Nephron progenitor cell (in vitro differentiated cells): ENCODE measurements around the gene PLBD1.

Experiments used
- DNase-seq: peaks from one replicate; pipeline ENCODE4 v3.0.0; 2021
- H3K27ac Mint-ChIP-seq: 2 replicates; pipeline ENCODE4 v1.8.0; 2021; ENCODE audit warnings: mild to moderate bottlenecking, moderate library complexity, mixed read lengths
- H3K27me3 Mint-ChIP-seq: 2 replicates; pipeline ENCODE4 v1.8.0; 2021; ENCODE audit warnings: mild to moderate bottlenecking, low read depth, mixed read lengths; ENCODE audit not compliant: poor library complexity
- H3K36me3 Mint-ChIP-seq: 2 replicates; pipeline ENCODE4 v1.8.0; 2021; ENCODE audit warnings: low read depth, mixed read lengths
- H3K4me1 Mint-ChIP-seq: 2 replicates; pipeline ENCODE4 v1.8.0; 2021; ENCODE audit warnings: mixed read lengths
- H3K4me3 Mint-ChIP-seq: 2 replicates; pipeline ENCODE4 v1.8.0; 2021; ENCODE audit warnings: mild to moderate bottlenecking, moderate library complexity, mixed read lengths
- H3K9me3 Mint-ChIP-seq: 2 replicates; pipeline ENCODE4 v1.8.0; 2021; ENCODE audit warnings: mild to moderate bottlenecking, moderate library complexity, mixed read lengths
- TF ChIP-seq, protein P1 (sequence below): fragments of 200-600 bp; sonication (generic); IDR thresholded peaks from 2 replicates; pipeline ENCODE4 v1.5.0; 2021; ENCODE audit warnings: antibody characterized with exemption

Gene PLBD1

DNA sequence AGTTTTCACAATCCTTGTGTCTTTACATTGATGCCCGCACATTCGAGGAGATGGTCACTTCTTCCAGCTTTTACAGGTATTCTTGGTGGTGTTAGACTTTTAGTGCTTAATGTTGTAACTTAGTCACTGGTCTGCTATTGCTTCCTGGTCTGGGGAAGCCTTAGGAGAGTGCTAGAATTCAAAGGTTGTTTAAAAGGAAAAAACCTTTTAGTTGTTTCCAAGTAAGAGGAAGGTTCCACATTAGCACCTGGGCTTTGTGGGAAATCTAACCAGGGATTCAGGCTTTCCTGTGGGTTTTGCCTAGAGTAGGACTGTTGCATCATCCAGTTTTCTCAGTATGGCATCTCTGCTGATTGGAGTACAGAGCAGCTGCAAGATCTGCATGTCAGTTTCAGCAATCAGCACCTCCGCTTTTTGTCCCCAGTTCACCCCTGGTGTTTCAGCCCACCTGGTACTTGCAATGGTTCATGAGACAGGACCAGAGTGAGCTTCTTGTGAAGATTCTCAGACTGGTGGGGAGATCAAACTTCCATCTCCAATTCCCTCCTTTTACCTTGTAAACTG, 44.0 kb upstream of the PLBD1 start:
- Mint-ChIP-seq H3K36me3 (peaks cover 23% of the 10 kb centered on the region), H3K9me3 (peaks cover 47% of the 10 kb centered on the region), H3K4me1 (no peaks in the 10 kb centered on the region), H3K4me3 (no peak overlapping the region), H3K27ac (no peak overlapping the region), H3K27me3 (no peaks in the 10 kb centered on the region)
- TF ChIP-seq, protein P1, sequence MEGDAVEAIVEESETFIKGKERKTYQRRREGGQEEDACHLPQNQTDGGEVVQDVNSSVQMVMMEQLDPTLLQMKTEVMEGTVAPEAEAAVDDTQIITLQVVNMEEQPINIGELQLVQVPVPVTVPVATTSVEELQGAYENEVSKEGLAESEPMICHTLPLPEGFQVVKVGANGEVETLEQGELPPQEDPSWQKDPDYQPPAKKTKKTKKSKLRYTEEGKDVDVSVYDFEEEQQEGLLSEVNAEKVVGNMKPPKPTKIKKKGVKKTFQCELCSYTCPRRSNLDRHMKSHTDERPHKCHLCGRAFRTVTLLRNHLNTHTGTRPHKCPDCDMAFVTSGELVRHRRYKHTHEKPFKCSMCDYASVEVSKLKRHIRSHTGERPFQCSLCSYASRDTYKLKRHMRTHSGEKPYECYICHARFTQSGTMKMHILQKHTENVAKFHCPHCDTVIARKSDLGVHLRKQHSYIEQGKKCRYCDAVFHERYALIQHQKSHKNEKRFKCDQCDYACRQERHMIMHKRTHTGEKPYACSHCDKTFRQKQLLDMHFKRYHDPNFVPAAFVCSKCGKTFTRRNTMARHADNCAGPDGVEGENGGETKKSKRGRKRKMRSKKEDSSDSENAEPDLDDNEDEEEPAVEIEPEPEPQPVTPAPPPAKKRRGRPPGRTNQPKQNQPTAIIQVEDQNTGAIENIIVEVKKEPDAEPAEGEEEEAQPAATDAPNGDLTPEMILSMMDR = no peak
- DNase-seq = no peak

- Mint-ChIP-seq H3K36me3 (peaks cover 34% of the 10 kb centered on the region), H3K27me3 (peaks cover 3% of the 10 kb centered on the region), H3K9me3 (peaks cover 84% of the 10 kb centered on the region), H3K4me3 (no peak overlapping the region), H3K4me1 (no peaks in the 10 kb centered on the region), H3K27ac (no peak overlapping the region)
- DNase-seq = no peak
- TF ChIP-seq, protein P1 = no peak
These were observed 39.9 kb upstream of the PLBD1 start for GRCh38 chr12:14607568-14607967.

DNA sequence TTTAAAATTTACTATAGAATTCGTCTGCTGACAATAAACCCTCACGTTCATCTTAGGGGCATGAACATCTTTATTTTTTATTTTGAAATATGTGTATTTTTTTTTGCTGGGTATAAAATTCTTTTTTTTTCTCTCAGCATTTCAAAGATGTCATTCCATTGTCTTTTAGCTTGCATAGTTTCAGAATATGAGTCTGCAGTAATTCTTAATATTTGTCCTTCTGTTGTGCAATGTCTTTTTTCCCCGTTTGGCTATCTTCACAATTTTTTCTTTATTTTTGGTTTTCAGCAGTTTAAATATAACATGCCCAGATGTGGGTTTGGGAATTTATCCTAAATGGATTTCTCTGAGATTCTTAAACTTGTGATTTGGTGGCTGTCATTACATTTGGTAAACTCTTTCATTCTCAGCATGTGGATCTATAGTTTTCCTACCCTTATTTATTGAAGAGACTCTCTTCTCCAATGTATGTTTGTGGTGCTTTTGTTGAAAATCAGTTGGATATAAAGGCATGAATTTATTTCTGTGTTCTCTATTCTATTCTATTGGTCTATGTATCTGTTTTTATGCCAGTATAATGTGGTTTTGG, 37.8 kb upstream of the PLBD1 start:
- H3K4me3 Mint-ChIP-seq = no peak overlapping the region
- H3K9me3 Mint-ChIP-seq = peaks cover 78% of the 10 kb centered on the region
- peaks cover 25% of the 10 kb centered on the region for H3K36me3 Mint-ChIP-seq
- no peak for DNase-seq
- TF ChIP-seq, protein P1 = no peak
- H3K27me3 Mint-ChIP-seq = peaks cover 3% of the 10 kb centered on the region
- H3K27ac Mint-ChIP-seq = no peak overlapping the region
- no peaks in the 10 kb centered on the region for H3K4me1 Mint-ChIP-seq

DNA sequence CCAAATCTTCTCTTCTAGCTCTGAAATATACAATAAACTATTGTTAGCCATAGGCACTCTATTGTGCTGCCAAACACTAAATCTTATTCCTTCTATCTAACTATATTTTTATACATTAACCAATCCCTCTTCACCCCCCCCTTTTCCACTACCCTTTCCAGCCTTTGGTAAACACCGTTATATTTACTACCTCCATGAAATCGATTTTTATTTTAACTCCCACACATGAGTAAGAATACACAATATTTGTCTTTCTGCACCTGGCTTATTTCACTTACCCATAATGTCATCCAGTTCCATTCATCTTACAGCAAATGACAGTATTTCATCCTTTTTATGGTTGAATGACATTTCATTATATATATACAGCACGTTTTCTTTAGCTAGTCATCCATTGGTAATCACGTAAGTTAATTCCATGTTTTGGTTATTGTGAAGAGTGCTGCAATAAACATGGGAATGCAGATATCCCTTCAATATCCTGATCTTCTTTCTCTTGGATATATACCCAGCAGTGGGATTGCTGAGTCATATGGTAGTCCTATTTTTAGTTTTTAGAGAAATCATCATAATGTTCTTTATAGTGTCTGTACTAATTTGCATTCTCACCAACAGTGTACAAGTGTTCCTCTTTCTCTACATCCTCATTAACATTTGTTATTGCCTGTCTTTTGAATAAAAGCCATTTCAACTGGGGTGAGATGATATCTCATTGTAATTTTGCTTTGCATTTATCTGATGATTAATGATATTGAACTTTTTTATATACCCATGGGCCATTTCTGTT, 34.2 kb upstream of the PLBD1 start:
- H3K4me1 Mint-ChIP-seq = no peaks in the 10 kb centered on the region
- H3K36me3 Mint-ChIP-seq = peaks cover 19% of the 10 kb centered on the region
- H3K9me3 Mint-ChIP-seq = peaks cover 70% of the 10 kb centered on the region
- TF ChIP-seq, protein P1 = no peak
- no peak overlapping the region for H3K27ac Mint-ChIP-seq
- H3K27me3 Mint-ChIP-seq = peaks cover 7% of the 10 kb centered on the region
- H3K4me3 Mint-ChIP-seq = no peak overlapping the region
- DNase-seq = no peak

DNA sequence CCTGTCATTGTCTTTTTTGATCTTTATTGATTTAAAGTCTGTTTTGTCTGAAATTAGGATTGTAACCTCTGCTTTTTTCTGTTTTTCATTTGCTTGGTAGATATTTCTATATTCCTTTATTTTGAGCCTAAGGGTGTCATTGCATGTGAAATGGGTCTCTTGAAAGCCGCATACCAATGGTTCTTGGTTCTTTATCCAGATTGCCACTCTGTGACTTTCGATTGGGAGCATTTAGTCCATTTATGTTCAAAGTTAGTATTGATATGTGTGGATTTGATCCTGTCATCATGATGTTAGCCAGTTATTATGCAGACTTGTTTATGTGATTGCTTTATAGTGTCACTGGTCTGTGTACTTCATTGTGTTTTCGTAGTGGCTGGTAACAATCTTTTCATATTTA, 29.8 kb upstream of the PLBD1 start:
- no peak overlapping the region for H3K27ac Mint-ChIP-seq
- H3K27me3 Mint-ChIP-seq = peaks cover 3% of the 10 kb centered on the region
- TF ChIP-seq, protein P1 = no peak
- no peak for DNase-seq
- peaks cover 6% of the 10 kb centered on the region for H3K36me3 Mint-ChIP-seq
- peaks cover 54% of the 10 kb centered on the region for H3K9me3 Mint-ChIP-seq
- no peak overlapping the region for H3K4me3 Mint-ChIP-seq
- no peaks in the 10 kb centered on the region for H3K4me1 Mint-ChIP-seq
